ENCODE measurements around the gene UQCRH.

DNA sequence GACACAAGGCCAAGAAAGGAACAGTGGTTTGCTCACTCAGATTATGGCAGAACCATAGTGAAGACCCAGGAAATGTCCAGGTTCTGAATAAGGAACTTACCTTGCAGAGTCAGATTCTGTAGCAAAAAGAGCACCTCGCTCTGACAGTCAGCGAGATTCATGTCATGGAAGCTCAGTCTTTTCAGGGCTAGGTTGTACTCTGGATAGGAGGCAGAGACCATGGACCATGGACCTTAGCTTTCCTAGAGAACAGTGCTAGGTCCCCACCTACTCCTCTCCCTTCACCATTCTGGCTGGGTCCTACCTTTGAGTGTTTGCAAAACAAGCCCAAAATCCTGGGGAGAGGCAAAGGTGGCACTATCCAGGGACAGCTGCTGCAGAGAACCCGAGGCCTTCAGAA lies 23.4 kb upstream of the UQCRH start:
- TF ChIP-seq CTCF (IDR thresholded peaks at IDR 0.05 in 8 of 11, conservative IDR thresholded peaks at IDR 0.05 in 3 of 11): no peak
- TF ChIP-seq POLR2AphosphoS5 (IDR thresholded peaks at IDR 0.05): no peak
- no peak for TF ChIP-seq POLR2A (IDR thresholded peaks at IDR 0.05)
